Fibroblast of skin of right biceps (primary cell): ENCODE data around the gene MRRF.

ENCODE experiments used
- DNase-seq: peaks from one replicate; pipeline ENCODE4 v3.0.0-alpha.2; 2013

Gene MRRF

GRCh38 chr9:122264360-122265148 is at the start of gene MRRF, which contains the start of gene RBM18:
Gene MRRF (plus strand): TSS chr9:122264882. CDS start chr9:122270892, 6,010 bp downstream.
Gene RBM18 (minus strand): TSS chr9:122264840. CDS start chr9:122261492, 3,348 bp downstream.
- DNase-seq: peak; percentile 89

- DNase-seq: no peak
These were observed 49.0 kb upstream of the MRRF start for GRCh38 chr9:122215663-122216062.

- no peak for DNase-seq
These were observed 48.4 kb upstream of the MRRF start for GRCh38 chr9:122216138-122216797.

GRCh38 chr9:122216798-122217418 is 47.8 kb upstream of the MRRF start:
- DNase-seq: no peak

GRCh38 chr9:122217640-122218039 is 47.0 kb upstream of the MRRF start:
- DNase-seq: no peak

GRCh38 chr9:122218071-122218934 is 46.4 kb upstream of the MRRF start:
- DNase-seq: no peak

- no peak for DNase-seq
These were observed 45.5 kb upstream of the MRRF start for GRCh38 chr9:122218935-122219855.

GRCh38 chr9:122219856-122220672 is 44.6 kb upstream of the MRRF start:
- no peak for DNase-seq

GRCh38 chr9:122220673-122221182 is 44.0 kb upstream of the MRRF start:
- DNase-seq: no peak

- no peak for DNase-seq
These were observed 43.4 kb upstream of the MRRF start for GRCh38 chr9:122221183-122221811.

GRCh38 chr9:122222791-122223190 is 41.9 kb upstream of the MRRF start:
- DNase-seq: no peak

GRCh38 chr9:122223435-122223834 is 41.2 kb upstream of the MRRF start:
- no peak for DNase-seq

- no peak for DNase-seq
These were observed 39.2 kb upstream of the MRRF start for GRCh38 chr9:122225312-122226141.

GRCh38 chr9:122226142-122226757 is 38.4 kb upstream of the MRRF start:
- no peak for DNase-seq

- no peak for DNase-seq
These were observed 37.7 kb upstream of the MRRF start for GRCh38 chr9:122226758-122227574.

- DNase-seq: no peak
These were observed 37.1 kb upstream of the MRRF start for GRCh38 chr9:122227575-122227900.

- DNase-seq: no peak
These were observed 36.5 kb upstream of the MRRF start for GRCh38 chr9:122228191-122228567.
